HepG2 (cell line): ENCODE results near the gene SDR42E2. TPM values are rescaled to one million over a fixed set of nuclear protein-coding genes. Genes with fewer than 3 reads are reported as not detected.

ENCODE experiments used
- ATF2 ChIP-seq: sonication (generic); formaldehyde crosslinking; IDR thresholded peaks from 2 replicates; pipeline ENCODE4 v1.4.0; 2020; ENCODE audit warnings: missing genetic modification reagents
- GABPA ChIP-seq, 2 experiments: IDR thresholded peaks; 2 replicates each; pipeline ENCODE4 v1.6.1; 2011 to 2016; ENCODE audit warnings: low read depth in 2 of 2, low read length in 1 of 2, missing biosample characterization in 1 of 2, missing genetic modification characterization in 1 of 2
- NFAT5 ChIP-seq: sonication (generic); formaldehyde crosslinking; IDR thresholded peaks from 2 replicates; pipeline ENCODE4 v1.4.0; 2020; ENCODE audit warnings: missing genetic modification reagents
- PHF8 ChIP-seq: sonication (generic); formaldehyde crosslinking; IDR thresholded peaks from 2 replicates; pipeline ENCODE4 v1.5.0; 2020; ENCODE audit warnings: missing genetic modification reagents
- TARDBP ChIP-seq: sonication (generic); formaldehyde crosslinking; IDR thresholded peaks from 2 replicates; pipeline ENCODE4 v1.8.0; 2022; ENCODE audit warnings: mild to moderate bottlenecking, missing genetic modification reagents
- ZBTB3 ChIP-seq: sonication (generic); formaldehyde crosslinking; IDR thresholded peaks from 2 replicates; pipeline ENCODE4 v1.4.0; 2020; ENCODE audit warnings: low read depth, mild to moderate bottlenecking, moderate library complexity, missing genetic modification reagents, borderline replicate concordance
- ZNF124 ChIP-seq: sonication (generic); formaldehyde crosslinking; IDR thresholded peaks from 2 replicates; pipeline ENCODE4 v1.4.0; 2020; ENCODE audit warnings: missing genetic modification reagents
- ZNF136 ChIP-seq: sonication (generic); formaldehyde crosslinking; IDR thresholded peaks from 2 replicates; pipeline ENCODE4 v1.8.1; 2022; ENCODE audit warnings: low read depth, mild to moderate bottlenecking, moderate library complexity, missing genetic modification reagents
- ZNF24 ChIP-seq: fragments of 450-650 bp; IDR thresholded peaks from 2 replicates; pipeline ENCODE4 v1.6.1; 2017; ENCODE audit warnings: antibody characterized with exemption, mild to moderate bottlenecking
- ZNF331 ChIP-seq: sonication (generic); formaldehyde crosslinking; IDR thresholded peaks from 2 replicates; pipeline ENCODE4 v1.4.0; 2020; ENCODE audit warnings: missing genetic modification reagents
- ZNF501 ChIP-seq: sonication (generic); formaldehyde crosslinking; IDR thresholded peaks from 2 replicates; pipeline ENCODE4 v1.5.1; 2020; ENCODE audit warnings: mild to moderate bottlenecking, moderate library complexity, missing genetic modification reagents
- ZNF574 ChIP-seq: sonication (generic); formaldehyde crosslinking; IDR thresholded peaks from 2 replicates; pipeline ENCODE4 v1.4.0; 2020; ENCODE audit warnings: missing genetic modification reagents
- ZNF580 ChIP-seq: IDR thresholded peaks from 2 replicates; pipeline ENCODE4 v1.6.1; 2016; ENCODE audit warnings: low read depth, borderline replicate concordance
- ZNF781 ChIP-seq: sonication (generic); formaldehyde crosslinking; IDR thresholded peaks from 2 replicates; pipeline ENCODE4 v1.5.1; 2020; ENCODE audit warnings: borderline replicate concordance, mild to moderate bottlenecking, missing genetic modification reagents; ENCODE audit errors: not compliant biosample characterization
- polyA plus RNA-seq, 8 experiments: library from polyadenylated mRNA; depleted of rRNA in 3 of 8; stranded (reverse) in 7 of 8; unstranded in 1 of 8; fragments of >200 nt; fragmentation: Illumina TruSeq in 4 of 8; extraction: Trizol in 4 of 8; gene quantifications; 2 replicates each; pipeline versions ENCODE4 v1.2.1 to v1.2.3, GENCODE V29; 2011 to 2016; ENCODE audit warnings: low read depth in 4 of 8, missing spikeins in 1 of 8, mixed read lengths in 1 of 8; ENCODE audit not compliant: insufficient read depth in 1 of 8
- total RNA-seq, 5 experiments: library from RNA; depleted of rRNA; stranded (reverse); fragments of >200 nt; fragmentation: Illumina TruSeq; extraction: Trizol; gene quantifications; 2 replicates each; pipeline ENCODE4 v1.2.3, GENCODE V29; 2016; ENCODE audit warnings: low read depth in 1 of 5
- TF ChIP-seq, protein P1 (sequence below): sonication (generic); formaldehyde crosslinking; IDR thresholded peaks from 2 replicates; pipeline ENCODE4 v1.5.0; 2020; ENCODE audit warnings: mild to moderate bottlenecking, missing genetic modification reagents, moderate library complexity

SDR42E2 gene
- total and polyA plus RNA-seq, 2 of the 13 experiments (the other 11 are each of a cell fraction or from before 2014, with no cell fraction given), result 0.05 to 0.11 TPM

DNA sequence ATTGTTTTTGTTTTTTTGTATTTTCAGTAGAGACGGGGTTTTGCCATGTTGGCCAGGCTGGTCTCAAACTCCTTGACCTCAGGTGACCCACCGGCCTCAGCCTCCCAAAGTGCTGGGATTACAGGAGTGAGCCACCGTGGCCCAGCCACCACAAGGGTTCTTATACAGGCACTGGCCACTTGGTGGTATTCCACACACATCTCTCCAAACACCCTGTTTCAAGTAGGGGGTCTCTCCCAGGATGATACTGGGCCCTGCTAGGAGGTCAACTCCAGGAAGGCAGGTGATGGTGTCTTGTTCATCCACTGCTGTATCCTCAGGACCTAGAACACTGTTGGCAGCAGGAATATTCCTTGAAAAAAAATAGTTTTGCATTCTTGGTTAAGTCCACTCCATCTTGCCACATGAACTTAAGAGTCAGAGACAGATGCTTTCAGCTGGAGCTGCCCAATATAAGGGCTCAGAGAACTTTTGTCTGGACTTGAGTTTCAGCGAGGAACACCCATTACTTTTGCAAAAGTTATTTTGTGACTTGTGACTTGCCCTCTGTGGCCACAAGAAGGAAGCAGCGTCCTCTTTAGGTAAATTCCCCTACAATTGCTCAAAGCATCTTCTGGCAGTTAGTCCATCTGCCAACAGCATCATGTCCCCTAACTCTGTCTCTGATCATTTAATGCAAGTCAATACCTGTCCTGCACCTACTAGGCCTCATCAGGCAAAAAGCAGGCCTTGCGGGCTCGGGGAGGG lies 36.4 kb downstream of the SDR42E2 start (continued):
- TF ChIP-seq ZNF580 (CRISPR knock-in tag) (no peak), ZNF781 (CRISPR knock-in tag) (no peak), PHF8 (CRISPR knock-in tag) (peak; percentile 28; the same call in 1 of the 2 replicates), ZNF124 (CRISPR knock-in tag) (no peak), ATF2 (CRISPR knock-in tag) (no peak), ZBTB3 (CRISPR knock-in tag) (0 out of 2 replicates have a peak, but pooled peaks have one; percentile 27), ZNF574 (CRISPR knock-in tag) (0 out of 2 replicates have a peak, but pooled peaks have one; percentile 11), TARDBP (CRISPR knock-in tag) (no peak), ZNF331 (no peak), NFAT5 (CRISPR knock-in tag) (0 out of 2 replicates have a peak, but pooled peaks have one; percentile 52), GABPA (IDR thresholded peaks at IDR 0.05; ENCODE audit: low read depth, low read length) (no peak), GABPA (CRISPR knock-in tag; IDR thresholded peaks at IDR 0.05; ENCODE audit: low read depth) (no peak), ZNF136 (CRISPR knock-in tag) (no peak), ZNF501 (CRISPR knock-in tag) (no peak), ZNF24 (no peak)
- TF ChIP-seq, protein P1, sequence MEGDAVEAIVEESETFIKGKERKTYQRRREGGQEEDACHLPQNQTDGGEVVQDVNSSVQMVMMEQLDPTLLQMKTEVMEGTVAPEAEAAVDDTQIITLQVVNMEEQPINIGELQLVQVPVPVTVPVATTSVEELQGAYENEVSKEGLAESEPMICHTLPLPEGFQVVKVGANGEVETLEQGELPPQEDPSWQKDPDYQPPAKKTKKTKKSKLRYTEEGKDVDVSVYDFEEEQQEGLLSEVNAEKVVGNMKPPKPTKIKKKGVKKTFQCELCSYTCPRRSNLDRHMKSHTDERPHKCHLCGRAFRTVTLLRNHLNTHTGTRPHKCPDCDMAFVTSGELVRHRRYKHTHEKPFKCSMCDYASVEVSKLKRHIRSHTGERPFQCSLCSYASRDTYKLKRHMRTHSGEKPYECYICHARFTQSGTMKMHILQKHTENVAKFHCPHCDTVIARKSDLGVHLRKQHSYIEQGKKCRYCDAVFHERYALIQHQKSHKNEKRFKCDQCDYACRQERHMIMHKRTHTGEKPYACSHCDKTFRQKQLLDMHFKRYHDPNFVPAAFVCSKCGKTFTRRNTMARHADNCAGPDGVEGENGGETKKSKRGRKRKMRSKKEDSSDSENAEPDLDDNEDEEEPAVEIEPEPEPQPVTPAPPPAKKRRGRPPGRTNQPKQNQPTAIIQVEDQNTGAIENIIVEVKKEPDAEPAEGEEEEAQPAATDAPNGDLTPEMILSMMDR (CRISPR knock-in tag), result peak; percentile 45
